K562 (cell line): ENCODE data around the gene LRRC57. TPM values are rescaled to one million over a fixed set of nuclear protein-coding genes. Genes with fewer than 3 reads are reported as not detected.
A peak's percentile ranks its signal among the peaks of the same experiment; 100 is the strongest.

ENCODE experiments used
- ATAC-seq: fragments of 200-7000 bp; cut with Tn5 transposase; 3 replicates; pipeline ENCODE4 v1.9.1; 2020; ENCODE audit warnings: moderate library complexity
- BruUV-seq: library from RNA; stranded (reverse); fragments of 400-500 nt; replicated peaks from 2 replicates; lab custom pipeline; 2021; lab: Mats Ljungman, UMichigan
- CTCF ChIA-PET: fragments of 300-600 bp; formaldehyde crosslinking; extraction: SDS; loops from one replicate; lab custom pipeline; 2021; ENCODE audit warnings: low intra/inter-chr PET ratio; lab: Yijun Ruan, JAX
- POLR2A ChIA-PET: fragments of 300-600, 350-650 bp; sonication (Branson Sonifier 250); formaldehyde crosslinking; extraction: SDS; loops from one replicate; lab custom pipeline; 2021; ENCODE audit warnings: antibody characterized with exemption, inconsistent platforms; lab: Yijun Ruan, JAX
- DNase-seq, 4 experiments: peaks; one replicate each; pipeline versions ENCODE4 v3.0.0 to v3.0.0-alpha.2; 2011 to 2018; ENCODE audit warnings: low spot score in 3 of 4, mixed read lengths in 3 of 4; ENCODE audit errors: extremely low read depth in 1 of 4
- FAIRE-seq: peaks from 2 replicates; lab custom pipeline; 2011; peaks lifted over from hg19 to GRCh38; lab: Jason Lieb, UNC
- H2AFZ ChIP-seq: 2 replicates; pipeline ENCODE4 v1.6.0; 2011; ENCODE audit warnings: low read depth, low read length, control low read depth, inconsistent platforms
- H3K27ac ChIP-seq: fragments of 200-600 bp; 3 replicates; pipeline ENCODE4 v1.8.0; 2011; ENCODE audit warnings: low read depth, mild to moderate bottlenecking, control low read depth, inconsistent platforms, low read length, moderate library complexity, mixed read lengths; ENCODE audit errors: extremely low read depth
- H3K27me3 ChIP-seq, 2 experiments: fragments of 300-600 bp in 1 of 2; 2 replicates in 1 of 2; 3 replicates in 1 of 2; pipeline versions ENCODE4 v1.6.0 to v1.8.0; 2011; ENCODE audit warnings: inconsistent platforms in 2 of 2, low read length in 2 of 2, mild to moderate bottlenecking in 1 of 2, mixed read lengths in 1 of 2, moderate library complexity in 1 of 2; ENCODE audit not compliant: control insufficient read depth in 2 of 2, insufficient read depth in 2 of 2
- H3K36me3 ChIP-seq: fragments of 300-600 bp; 3 replicates; pipeline ENCODE4 v1.8.0; 2011; ENCODE audit warnings: mild to moderate bottlenecking, low read length, inconsistent platforms; ENCODE audit not compliant: control insufficient read depth, insufficient read depth
- H3K4me1 ChIP-seq, 2 experiments: fragments of 200-600 bp in 1 of 2; replicated peaks in 1 of 2; 2 replicates in 1 of 2; 3 replicates in 1 of 2; pipeline versions ENCODE4 v1.5.1 to v1.8.0; 2011; ENCODE audit warnings: inconsistent platforms in 2 of 2, low read length in 2 of 2, mild to moderate bottlenecking in 1 of 2, mixed read lengths in 1 of 2, moderate library complexity in 1 of 2; ENCODE audit not compliant: control insufficient read depth in 2 of 2, insufficient read depth in 2 of 2
- H3K4me2 ChIP-seq: 2 replicates; pipeline ENCODE4 v1.6.1; 2011; ENCODE audit warnings: low read length, control low read depth, inconsistent platforms, mixed read lengths; ENCODE audit not compliant: insufficient read depth
- H3K4me3 ChIP-seq: fragments of 200-600 bp; sonication (generic), shearing (Covaris generic); 2 replicates; pipeline ENCODE4 v1.5.1; 2016; ENCODE audit warnings: control low read depth, inconsistent platforms
- H3K79me2 ChIP-seq: fragments of 200-600 bp; 3 replicates; pipeline ENCODE4 v1.8.0; 2011; ENCODE audit warnings: low read length, inconsistent platforms; ENCODE audit not compliant: control insufficient read depth, insufficient read depth
- H3K9ac ChIP-seq, 2 experiments: 2 replicates each; pipeline versions ENCODE4 v1.6.0 to v1.6.1; 2011; ENCODE audit warnings: low read depth in 2 of 2, low read length in 2 of 2, control low read depth in 1 of 2, inconsistent platforms in 1 of 2, mild to moderate bottlenecking in 1 of 2, mixed read lengths in 1 of 2; ENCODE audit not compliant: insufficient read depth in 1 of 2
- H3K9me1 ChIP-seq: one replicate; pipeline ENCODE4 v1.6.0; 2011; ENCODE audit warnings: inconsistent platforms, mild to moderate bottlenecking, low read length, moderate library complexity; ENCODE audit not compliant: control insufficient read depth, insufficient read depth
- H3K9me3 ChIP-seq: replicated peaks from 2 replicates; pipeline ENCODE4 v1.5.1; 2011; ENCODE audit warnings: low read depth, low read length, inconsistent platforms; ENCODE audit not compliant: control insufficient read depth, insufficient read depth
- H4K20me1 ChIP-seq: replicated peaks from 2 replicates; pipeline ENCODE4 v1.6.1; 2011; ENCODE audit warnings: low read length, inconsistent platforms, mixed read lengths; ENCODE audit not compliant: control insufficient read depth, insufficient read depth
- CHCHD3 ChIP-seq: fragments of 250-450 bp; sonication (Bioruptor Pico); IDR thresholded peaks from 2 replicates; pipeline ENCODE4 v2.1.2; 2022; ENCODE audit warnings: mild to moderate bottlenecking
- E2F8 ChIP-seq: fragments of 450-650 bp; IDR thresholded peaks from 2 replicates; pipeline ENCODE4 v1.7.1; 2018; ENCODE audit warnings: mild to moderate bottlenecking, low read depth; ENCODE audit not compliant: partially characterized antibody
- HNRNPH1 ChIP-seq: fragments of 200-400 bp; formaldehyde crosslinking; optimal IDR thresholded peaks from 2 replicates; pipeline ENCODE3; 2017; ENCODE audit warnings: low read depth, mild to moderate bottlenecking, low read length, moderate library complexity
- IRF1 ChIP-seq: sonication (generic); formaldehyde crosslinking; IDR thresholded peaks from 2 replicates; pipeline ENCODE4 v1.8.0; 2022; ENCODE audit warnings: missing genetic modification reagents, mild to moderate bottlenecking, borderline replicate concordance
- JUNB ChIP-seq: fragments of 450-650 bp; formaldehyde crosslinking; conservative IDR thresholded peaks from 2 replicates; pipeline ENCODE4 v1.4.0; 2020; ENCODE audit warnings: mild to moderate bottlenecking
- PBX2 ChIP-seq, 2 experiments: IDR thresholded peaks in 1 of 2; conservative IDR thresholded peaks in 1 of 2; 2 replicates each; pipeline ENCODE4 v1.6.1; 2016; ENCODE audit warnings: low read depth in 2 of 2, mild to moderate bottlenecking in 1 of 2, missing compliant biosample characterization in 1 of 2, missing genetic modification characterization in 1 of 2, moderate library complexity in 1 of 2
- PHB ChIP-seq: fragments of 250-450 bp; sonication (Bioruptor Pico); IDR thresholded peaks from 2 replicates; pipeline ENCODE4 v1.5.0; 2021
- POLR3G ChIP-seq: IDR thresholded peaks from 2 replicates; pipeline ENCODE4 v1.6.1; 2011; ENCODE audit not compliant: insufficient read length, insufficient replicate concordance; ENCODE audit errors: extremely low read depth
- SMARCE1 ChIP-seq: fragments of 450-650 bp; IDR thresholded peaks from 2 replicates; pipeline ENCODE4 v1.7.1; 2016; ENCODE audit warnings: mild to moderate bottlenecking
- TCF3 ChIP-seq: sonication (generic); formaldehyde crosslinking; IDR thresholded peaks from 2 replicates; pipeline ENCODE4 v1.4.0; 2020; ENCODE audit warnings: mild to moderate bottlenecking, missing genetic modification reagents
- TCF7 ChIP-seq: sonication (generic); IDR thresholded peaks from 2 replicates; pipeline ENCODE4 v1.6.1; 2016; ENCODE audit warnings: antibody characterized with exemption, borderline replicate concordance
- TFAM ChIP-seq: fragments of 250-450 bp; sonication (Bioruptor Pico); conservative IDR thresholded peaks from 2 replicates; pipeline ENCODE4 v1.5.0; 2021; ENCODE audit warnings: mild to moderate bottlenecking, moderate library complexity
- ZNF239 ChIP-seq: fragments of 250-450 bp; sonication (Bioruptor Pico); IDR thresholded peaks from 2 replicates; pipeline ENCODE4 v1.4.0; 2020; ENCODE audit warnings: mild to moderate bottlenecking
- ZNF384 ChIP-seq: IDR thresholded peaks from 2 replicates; pipeline ENCODE4 v1.6.1; 2012; ENCODE audit warnings: low read depth, low read length, improper control_type of control experiment
- WGBS: fragments of 100-300 bp; shearing (Covaris generic); methylation state at CpG from one replicate; pipeline ENCODE4 v1.1.6; 2016; ENCODE audit warnings: low coverage, mixed read lengths; ENCODE audit not compliant: insufficient coverage; ENCODE audit errors: missing lambda C conversion rate; 5-methylcytosine and 5-hydroxymethylcytosine counted together
- in situ Hi-C: fragments of 300-500 bp; cut with MboI; formaldehyde crosslinking; loops from 4 replicates; pipeline ENCODE4 v1.15.0; 2018; ENCODE audit warnings: inconsistent platforms, mixed read lengths
- intact Hi-C: fragments of 100-400 bp; cut with micrococcal nuclease; formaldehyde crosslinking; loops from 2 replicates; pipeline ENCODE4 v1.14.2; 2022
- polyA plus RNA-seq, 8 experiments: library from polyadenylated mRNA; depleted of rRNA in 4 of 8; stranded (reverse) in 5 of 8; unstranded in 3 of 8; fragments of >200 nt; fragmentation: Nextera tagmentation in 2 of 8; fragmentation: Illumina TruSeq in 1 of 8; extraction: Ambion mirVana in 2 of 8; extraction: Trizol in 1 of 8; gene quantifications; 2 replicates each; pipeline versions ENCODE4 v1.2.1 to v1.2.3, GENCODE V29; 2011 to 2014; ENCODE audit warnings: inconsistent platforms in 1 of 8, missing spikeins in 1 of 8
- total RNA-seq, 7 experiments: library from RNA; depleted of rRNA in 6 of 7; stranded (reverse); fragments of >200 nt in 6 of 7; fragmentation: Illumina TruSeq in 2 of 7; extraction: Trizol in 2 of 7; gene quantifications; 2 replicates each; pipeline versions ENCODE4 v1.2.1 to v1.2.3, GENCODE V29; 2011 to 2021; ENCODE audit warnings: low replicate concordance in 1 of 7

The LRRC57 gene
- total and polyA plus RNA-seq, 9 of the 15 experiments (the other 6 are each of a cell fraction or from before 2014, with no cell fraction given) = 3.9 to 20.4 (median 14.8) TPM

- Histone ChIP-seq H3K4me3 (no peak overlapping the region), H3K27ac (no peak overlapping the region), H3K9me1 (no peaks in the 10 kb centered on the region), H4K20me1 (no peaks in the 10 kb centered on the region), H3K36me3 (peaks cover 47% of the 10 kb centered on the region), H2AFZ (no peak overlapping the region), H3K4me1 (peaks cover 5 to 17% of the 10 kb centered on the region in 2 experiments), H3K4me2 (no peak overlapping the region), H3K9ac (no peak overlapping the region), H3K79me2 (peaks cover 41% of the 10 kb centered on the region), H3K27me3 (no peaks in the 10 kb centered on the region), H3K9me3 (no peaks in the 10 kb centered on the region)
- intact Hi-C loops (loop anchor here (10.0 kb wide), 1 partner anchor 110 kb away; no protein-coding TSS in a partner anchor), in situ Hi-C loops (no loop called here)
- ChIA-PET CTCF (interaction anchor here (0.6 kb wide), 1 partner anchor 167 kb away, joined by 4 read pairs; no protein-coding TSS in a partner anchor), POLR2A (interaction anchor here (0.7 to 5.6 kb wide), 9 partner anchors 9 to 516 kb away, joined by 3 to 31 read pairs (median 4); no protein-coding TSS in a partner anchor)
- ATAC-seq (no peak), FAIRE-seq (no peak), DNase-seq (peak in 1 of 4 experiments; percentile 17)
- 33% methylated on average over 4 of the region's 4 CpGs for WGBS
- no TSS peak for BruUV-seq
- peak; percentile 87 for TF ChIP-seq ZNF239 (CRISPR knock-in tag)
- TF ChIP-seq IRF1 (CRISPR knock-in tag) = no peak
- no peak for TF ChIP-seq TCF7
- no peak for TF ChIP-seq PHB (CRISPR knock-in tag)
- TF ChIP-seq JUNB (CRISPR knock-in tag) = no peak
- TF ChIP-seq PBX2 (CRISPR knock-in tag; IDR thresholded peaks at IDR 0.05; ENCODE audit: low read depth) = no peak
- TF ChIP-seq PBX2 (tag; conservative IDR thresholded peaks at IDR 0.05; ENCODE audit: low read depth) = peak; percentile 28; the same call in 1 of the 2 replicates
- TF ChIP-seq POLR3G = no peak
- no peak for TF ChIP-seq TFAM (CRISPR knock-in tag)
- TF ChIP-seq ZNF384 = peak; percentile 48; the same call in 1 of the 2 replicates
- TF ChIP-seq TCF3 (CRISPR knock-in tag) = 0 out of 2 replicates have a peak, but pooled peaks have one; percentile 19
- 0 out of 2 replicates have a peak, but pooled peaks have one; percentile 25 for TF ChIP-seq SMARCE1
- no peak for TF ChIP-seq CHCHD3 (CRISPR knock-in tag)
- TF ChIP-seq E2F8 = no peak
- no peak for TF ChIP-seq HNRNPH1
Measured at GRCh38 chr15:42544853-42545629, 3.6 kb downstream of the LRRC57 start.
